HG03280 (cell line): ENCODE data around the gene KCTD1.

ENCODE experiments used
- ATAC-seq: cut with Tn5 transposase; IDR thresholded peaks from one replicate; pipeline ENCODE4 v1.9.1; 2021; ENCODE audit warnings: mild to moderate bottlenecking, moderate library complexity; ENCODE audit not compliant: unreplicated experiment

The KCTD1 gene

DNA sequence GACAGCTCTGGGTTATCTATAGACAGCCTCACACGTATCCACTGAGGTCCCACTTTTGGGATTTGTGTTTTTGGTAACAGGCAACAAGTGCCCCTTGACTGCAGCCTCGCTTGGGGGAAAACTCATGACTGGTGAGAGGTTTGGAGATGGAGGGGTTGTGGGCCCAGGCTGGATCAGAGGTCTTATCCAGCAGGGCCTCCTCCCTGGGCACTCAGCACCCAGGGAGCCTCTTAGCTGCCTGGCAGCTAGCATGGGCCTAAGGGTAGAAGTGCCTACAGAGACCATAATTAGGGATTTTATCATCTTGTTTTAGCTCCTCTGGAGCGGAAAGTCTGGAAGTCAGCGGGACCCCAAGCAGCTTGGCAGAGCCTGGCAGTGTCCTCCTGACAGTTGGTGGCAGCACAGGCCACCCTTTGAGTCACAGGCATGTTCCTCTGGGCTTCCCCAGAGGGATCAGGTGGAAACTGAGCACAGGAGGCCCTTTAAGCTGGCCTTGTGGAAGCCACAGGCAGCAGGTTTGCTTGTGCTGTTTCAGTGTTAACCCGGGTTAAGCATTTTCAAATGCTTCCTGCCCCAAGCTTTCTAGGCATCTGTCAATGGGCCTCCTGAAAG, 143.1 kb downstream of the KCTD1 start:
- ATAC-seq = peak; percentile 60
